H1 (cell line): ENCODE results near the gene LITAF.

Source experiments
- BACH1 ChIP-seq: IDR thresholded peaks from 2 replicates; pipeline ENCODE4 v1.6.1; 2012; ENCODE audit warnings: low read length, improper control_type of control experiment
- CEBPB ChIP-seq: IDR thresholded peaks from 2 replicates; pipeline ENCODE4 v1.6.1; 2012; ENCODE audit warnings: low read depth, low read length
- RBBP5 ChIP-seq: IDR thresholded peaks from 2 replicates; pipeline ENCODE4 v1.7.1; 2012; ENCODE audit warnings: low read depth, mild to moderate bottlenecking, inconsistent platforms, low read length, moderate library complexity, borderline replicate concordance
- SP1 ChIP-seq: IDR thresholded peaks from 2 replicates; pipeline ENCODE4 v1.6.1; 2011; ENCODE audit warnings: low read depth, low read length

GRCh38 chr16:11566398-11566797 is 20.3 kb downstream of the LITAF start:
- TF ChIP-seq RBBP5 = no peak
- no peak for TF ChIP-seq BACH1
- TF ChIP-seq SP1 = no peak
- no peak for TF ChIP-seq CEBPB
